SK-N-MC (cell line): ENCODE data around the gene YIPF2.

Experiments
- EZH2 ChIP-seq: fragments of 200-600 bp; sonication (generic); IDR thresholded peaks from one replicate; pipeline ENCODE4 v1.6.1; 2017; ENCODE audit warnings: antibody characterized with exemption
- POLR2AphosphoS5 ChIP-seq: IDR thresholded peaks from 2 replicates; pipeline ENCODE4 v1.6.1; 2012; ENCODE audit warnings: mild to moderate bottlenecking, low read depth, low read length, borderline replicate concordance

DNA sequence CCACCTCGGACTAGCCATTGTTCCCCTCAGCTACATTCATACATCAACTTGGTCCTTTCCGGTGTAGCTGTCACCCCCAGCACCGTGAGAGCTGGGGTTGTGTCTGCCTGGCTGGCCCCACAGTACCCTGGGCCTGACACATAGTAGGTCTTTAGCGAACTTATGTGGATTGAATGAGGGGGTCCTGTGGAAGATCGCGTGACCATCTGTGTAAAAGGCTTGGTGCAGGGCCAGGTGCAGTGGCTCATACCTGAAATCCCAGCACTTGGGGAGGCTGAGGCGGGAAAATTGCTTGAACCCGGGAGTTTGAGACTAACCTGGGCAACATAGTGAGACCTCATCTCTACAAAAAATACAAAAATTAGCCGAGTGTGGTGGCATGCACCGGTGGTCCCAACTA, 34.4 kb upstream of the YIPF2 start:
- TF ChIP-seq EZH2: no peak
- no peak for TF ChIP-seq POLR2AphosphoS5
